Duodenal mucosa (tissue), 2 donors: Measurements from ENCODE around the gene XYLT1.

Experiments
- H3K27ac ChIP-seq: one replicate; pipeline ENCODE4 v1.7.0; 2013; ENCODE audit warnings: low read depth, low read length
- H3K27me3 ChIP-seq, 2 donors: one replicate each; pipeline ENCODE4 v1.7.0; 2013; ENCODE audit warnings: low read length in 2 of 2, control low read depth in 1 of 2; ENCODE audit not compliant: insufficient read depth in 2 of 2, control insufficient read depth in 1 of 2
- H3K36me3 ChIP-seq, 2 donors: one replicate each; pipeline ENCODE4 v1.7.0; 2013; ENCODE audit warnings: low read length in 2 of 2, control low read depth in 1 of 2; ENCODE audit not compliant: insufficient read depth in 2 of 2, control insufficient read depth in 1 of 2
- H3K4me1 ChIP-seq, 2 donors: one replicate each; pipeline ENCODE4 v1.7.0; 2013; ENCODE audit warnings: low read length in 2 of 2, control low read depth in 1 of 2; ENCODE audit not compliant: insufficient read depth in 2 of 2, control insufficient read depth in 1 of 2
- H3K4me3 ChIP-seq, 2 donors: one replicate each; pipeline ENCODE4 v1.7.0; 2013; ENCODE audit warnings: low read length in 2 of 2, low read depth in 1 of 2
- H3K9ac ChIP-seq, 2 donors: one replicate each; pipeline ENCODE4 v1.7.0; 2013; ENCODE audit warnings: low read length in 2 of 2, low read depth in 1 of 2
- H3K9me3 ChIP-seq, 2 donors: one replicate each; pipeline ENCODE4 v1.7.0; 2013; ENCODE audit warnings: low read length in 2 of 2, control low read depth in 1 of 2; ENCODE audit not compliant: control insufficient read depth in 1 of 2

The XYLT1 gene

DNA sequence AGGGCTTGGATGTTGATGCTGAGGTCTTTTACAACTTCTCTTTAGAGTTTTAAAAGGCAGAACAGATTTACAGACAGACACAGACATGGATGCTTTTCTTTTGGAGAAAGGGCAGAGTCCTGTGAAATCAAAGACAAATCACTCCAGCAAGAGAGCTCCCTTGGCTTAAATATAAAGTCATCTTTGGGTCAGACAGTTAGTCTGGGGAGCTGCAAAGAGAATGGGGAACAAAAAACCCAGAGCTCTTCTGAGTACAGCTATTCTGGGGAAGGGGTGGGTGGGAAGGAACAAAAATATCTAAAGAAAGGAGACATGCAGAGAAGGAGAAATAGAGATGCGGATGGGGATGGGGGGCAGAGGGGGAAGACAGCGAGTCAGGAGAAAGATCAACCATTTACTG, 266.6 kb downstream of the XYLT1 start:
- Histone ChIP-seq H3K36me3 (peaks cover 0 to 8% of the 10 kb centered on the region in 2 donors), H3K9ac (no peak overlapping the region), H3K27me3 (no peaks in the 10 kb centered on the region), H3K27ac (no peak overlapping the region), H3K9me3 (no peaks in the 10 kb centered on the region), H3K4me1 (no peaks in the 10 kb centered on the region), H3K4me3 (no peak overlapping the region)

DNA sequence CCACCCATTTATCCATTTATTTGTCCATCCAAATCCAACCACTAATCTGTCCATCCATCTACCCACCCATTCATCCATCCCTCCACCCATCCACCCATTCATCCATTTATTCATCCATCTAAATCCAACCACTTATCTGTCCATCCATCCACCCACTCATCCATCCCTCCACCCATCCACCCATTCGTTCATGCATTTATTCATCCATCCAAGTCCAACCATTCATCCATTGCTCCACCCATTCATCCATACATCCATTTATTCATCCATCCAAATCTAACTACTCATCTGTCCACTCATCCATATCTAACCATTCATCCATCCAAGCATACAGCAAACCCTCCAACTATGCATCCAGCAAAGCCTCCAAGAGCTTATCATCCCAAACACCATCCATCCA, 267.3 kb downstream of the XYLT1 start:
- Histone ChIP-seq H3K9ac (no peak overlapping the region), H3K27me3 (no peaks in the 10 kb centered on the region), H3K4me3 (no peak overlapping the region), H3K36me3 (peaks cover under 1 to 12% of the 10 kb centered on the region in 2 donors), H3K9me3 (no peaks in the 10 kb centered on the region), H3K4me1 (no peaks in the 10 kb centered on the region), H3K27ac (no peak overlapping the region)

GRCh38 chr16:17199135-17199534, 271.6 kb downstream of the XYLT1 start:
- no peaks in the 10 kb centered on the region for H3K27me3 ChIP-seq

DNA sequence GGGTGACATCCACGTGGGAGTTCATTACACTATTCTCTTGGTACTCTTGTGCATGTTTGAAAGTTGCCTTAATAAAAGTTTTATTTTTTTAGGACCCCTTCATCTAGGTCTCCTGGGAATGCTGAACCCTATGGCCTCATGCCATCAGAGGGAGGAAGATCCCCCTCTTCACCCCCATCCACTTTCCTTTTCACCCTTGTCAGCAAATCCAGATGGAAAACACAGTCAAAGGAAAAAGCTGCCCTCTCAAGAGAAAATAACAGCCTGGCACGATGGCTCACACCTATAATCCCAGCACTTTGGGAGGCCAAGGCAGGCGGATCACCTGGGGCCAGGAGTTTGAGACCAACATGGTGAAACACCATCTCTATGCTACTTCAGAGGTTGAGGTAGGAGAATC, 274.2 kb downstream of the XYLT1 start:
- Histone ChIP-seq H3K4me3 (no peak overlapping the region), H3K36me3 (peaks cover 10 to 35% of the 10 kb centered on the region in 2 donors), H3K9me3 (no peaks in the 10 kb centered on the region), H3K9ac (no peak overlapping the region), H3K4me1 (no peaks in the 10 kb centered on the region), H3K27me3 (no peaks in the 10 kb centered on the region), H3K27ac (no peak overlapping the region)

More at GRCh38 chr16:17199135-17199534, 271.6 kb downstream of the XYLT1 start:
- Histone ChIP-seq H3K4me1 (no peaks in the 10 kb centered on the region), H3K27ac (no peak overlapping the region), H3K4me3 (no peak overlapping the region), H3K9me3 (no peaks in the 10 kb centered on the region), H3K36me3 (peaks cover 10 to 32% of the 10 kb centered on the region in 2 donors), H3K9ac (no peak overlapping the region)

DNA sequence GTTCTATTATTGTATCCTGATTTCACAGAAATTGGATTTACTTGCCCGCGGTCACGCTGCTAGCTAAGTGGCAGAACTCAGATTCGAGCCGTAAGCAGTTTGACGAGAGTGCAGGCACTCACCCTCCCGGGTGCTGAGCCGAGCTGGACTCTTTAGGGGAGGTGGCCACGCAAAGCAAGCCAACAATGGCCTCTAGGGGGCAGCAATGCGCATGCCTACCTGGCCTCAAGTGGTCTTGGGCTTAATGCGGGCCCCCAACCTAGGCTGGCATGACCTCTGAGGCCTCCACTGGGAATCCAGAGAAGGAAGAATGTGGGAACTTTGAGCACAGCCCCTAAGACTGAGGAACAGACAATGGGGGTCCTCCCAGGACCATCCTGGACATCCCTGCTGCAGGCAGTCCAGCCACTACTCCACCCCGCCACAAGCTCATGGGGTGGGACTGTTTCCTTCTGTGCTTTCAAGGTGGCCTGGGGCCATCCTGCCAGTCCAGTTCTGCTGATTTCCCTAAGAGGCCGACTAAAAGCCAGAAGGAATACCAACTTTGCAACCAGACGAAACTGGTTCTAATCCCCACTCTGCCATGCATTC, 276.5 kb downstream of the XYLT1 start:
- Histone ChIP-seq H3K36me3 (peaks cover 10 to 36% of the 10 kb centered on the region in 2 donors), H3K9me3 (no peaks in the 10 kb centered on the region), H3K4me1 (no peaks in the 10 kb centered on the region), H3K27ac (no peak overlapping the region), H3K27me3 (no peaks in the 10 kb centered on the region), H3K9ac (no peak overlapping the region), H3K4me3 (no peak overlapping the region)

DNA sequence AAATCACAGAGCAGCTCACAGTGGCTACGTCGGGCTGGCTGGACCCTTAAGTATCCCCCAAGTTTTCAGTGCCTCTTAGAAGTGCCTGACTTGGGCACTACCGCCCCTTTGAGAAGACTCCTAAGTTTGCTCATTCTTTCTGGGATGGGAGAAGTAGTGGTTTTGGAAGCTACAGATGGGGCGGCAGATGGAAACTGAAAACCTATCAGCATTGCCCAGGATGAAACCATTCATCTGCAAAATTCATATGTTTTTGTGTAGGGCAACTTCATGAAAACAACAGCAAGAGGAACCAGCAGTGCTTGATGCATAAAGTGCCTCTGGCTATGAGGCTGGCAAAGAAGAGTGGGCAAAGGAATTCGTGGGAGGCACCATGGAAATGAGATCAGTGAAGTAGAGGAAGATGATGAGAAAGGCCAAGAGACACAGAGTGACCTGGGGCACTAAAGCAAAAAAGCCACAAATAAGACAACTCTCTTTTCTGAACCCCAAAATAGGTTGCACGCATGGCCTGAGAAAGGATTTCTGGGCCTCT, 277.1 kb downstream of the XYLT1 start:
- Histone ChIP-seq H3K9ac (no peak overlapping the region), H3K4me1 (no peaks in the 10 kb centered on the region), H3K27me3 (no peaks in the 10 kb centered on the region), H3K36me3 (peaks cover 10 to 37% of the 10 kb centered on the region in 2 donors), H3K27ac (no peak overlapping the region), H3K9me3 (no peaks in the 10 kb centered on the region), H3K4me3 (no peak overlapping the region)

DNA sequence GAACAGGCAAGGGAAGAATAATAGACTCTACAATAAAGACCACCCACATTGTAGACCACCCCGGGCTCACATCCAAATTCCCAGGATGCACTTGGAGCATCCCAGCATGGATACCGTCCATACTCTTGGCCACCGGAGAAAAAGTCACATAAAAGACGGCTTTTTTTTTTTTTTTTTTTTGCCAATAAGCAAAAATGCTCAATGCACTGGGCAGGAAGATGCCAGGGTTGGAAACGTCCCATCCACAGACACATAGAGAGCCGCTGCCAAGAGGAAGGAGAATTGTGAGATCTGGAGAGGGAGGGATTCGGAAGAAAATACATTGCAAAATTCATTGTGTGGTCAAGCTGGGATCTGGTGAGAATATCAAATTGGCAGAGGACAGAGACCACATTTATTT, 286.7 kb downstream of the XYLT1 start:
- peaks cover 0 to 16% of the 10 kb centered on the region in 2 donors for H3K36me3 ChIP-seq
- H3K27ac ChIP-seq = no peak overlapping the region
- no peak overlapping the region for H3K4me3 ChIP-seq
- no peaks in the 10 kb centered on the region for H3K9me3 ChIP-seq
- no peak overlapping the region for H3K9ac ChIP-seq
- no peaks in the 10 kb centered on the region for H3K27me3 ChIP-seq
- H3K4me1 ChIP-seq = no peaks in the 10 kb centered on the region

DNA sequence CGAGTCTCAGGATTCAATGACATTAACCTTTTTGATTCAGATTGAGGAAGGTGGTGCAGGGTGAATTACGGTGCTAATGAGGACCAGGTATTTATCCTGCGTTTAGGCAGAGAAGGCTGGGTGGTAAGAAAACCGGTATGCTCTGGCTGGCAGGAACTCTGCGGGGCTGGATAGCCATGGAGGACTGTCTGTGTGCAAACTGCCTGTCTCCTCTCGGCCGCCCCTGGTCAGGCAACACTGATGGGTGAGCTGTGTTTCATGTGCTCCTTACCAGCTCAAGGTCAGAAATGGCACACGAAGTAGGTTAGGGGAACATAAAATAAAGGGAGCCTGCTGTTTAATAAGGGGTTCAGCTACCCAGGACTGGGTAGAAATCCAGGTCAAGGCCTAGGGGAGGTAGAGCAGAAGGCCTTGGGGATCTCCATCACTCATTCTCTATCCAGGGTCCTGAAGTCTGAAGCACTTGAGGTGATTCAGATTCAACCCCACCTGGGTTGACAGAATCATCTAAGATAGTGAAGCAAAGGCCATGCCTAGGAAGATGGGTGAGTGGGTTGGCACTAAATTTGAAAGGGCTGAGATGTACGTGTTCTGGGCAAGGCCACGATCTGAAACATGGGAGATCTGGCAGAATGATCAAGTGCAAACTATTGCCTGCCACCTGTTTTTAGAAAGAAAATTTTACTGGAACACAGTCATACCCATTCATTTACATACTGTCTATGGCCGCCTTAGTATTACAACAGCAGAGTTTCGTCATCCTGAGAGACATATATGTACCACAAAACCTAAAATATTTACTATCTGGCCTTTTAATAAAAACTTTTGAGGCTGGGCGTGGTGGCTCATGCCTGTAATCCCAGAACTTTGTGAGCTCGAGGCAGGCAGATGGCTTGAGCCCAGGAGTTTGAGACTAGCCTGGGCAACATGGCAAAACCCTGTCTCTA, 292.5 kb downstream of the XYLT1 start:
- Histone ChIP-seq H3K9ac (no peak overlapping the region), H3K27me3 (no peaks in the 10 kb centered on the region), H3K36me3 (peaks cover 7 to 22% of the 10 kb centered on the region in 2 donors), H3K4me1 (no peaks in the 10 kb centered on the region), H3K9me3 (no peaks in the 10 kb centered on the region), H3K4me3 (no peak overlapping the region), H3K27ac (no peak overlapping the region)

GRCh38 chr16:17177242-17177958, 293.4 kb downstream of the XYLT1 start:
- H3K4me3 ChIP-seq = no peak overlapping the region

More at GRCh38 chr16:17177242-17177958, 293.4 kb downstream of the XYLT1 start:
- Histone ChIP-seq H3K27me3 (no peaks in the 10 kb centered on the region), H3K4me1 (peaks cover 0 to 2% of the 10 kb centered on the region in 2 donors), H3K9ac (no peak overlapping the region), H3K9me3 (no peaks in the 10 kb centered on the region), H3K27ac (no peak overlapping the region), H3K36me3 (peaks cover 7 to 16% of the 10 kb centered on the region in 2 donors)
